ENCODE measurements around the gene CDK19. TPM values are rescaled to one million over a fixed set of nuclear protein-coding genes. Genes with fewer than 3 reads are reported as not detected.

CDK19 gene
- total RNA-seq, 1 donor, result 15.6 TPM

- H3K4me2 ChIP-seq (ENCODE audit: insufficient read depth, low read length), result no peak overlapping the region
- DNase-seq (ENCODE audit: insufficient read length, low spot score, missing footprints), result no peak
- H2AFZ ChIP-seq (ENCODE audit: low read length), result no peak overlapping the region
- TF ChIP-seq CTCF (IDR thresholded peaks at IDR 0.05; ENCODE audit: extremely low read depth, low read depth, low read length), result no peak
- no peaks in the 10 kb centered on the region for H3K79me2 ChIP-seq (ENCODE audit: insufficient read depth, low read length)
- H3K36me3 ChIP-seq (ENCODE audit: insufficient read depth, low read length), result no peaks in the 10 kb centered on the region
- no peaks in the 10 kb centered on the region for H3K4me1 ChIP-seq (ENCODE audit: insufficient read depth, low read length)
- no peak overlapping the region for H3K4me3 ChIP-seq (ENCODE audit: insufficient read depth, low read length)
- no peak overlapping the region for H3K27ac ChIP-seq (ENCODE audit: low read depth, low read length)
- H3K9me3 ChIP-seq (ENCODE audit: low read depth, low read length), result no peaks in the 10 kb centered on the region
- H4K20me1 ChIP-seq (ENCODE audit: insufficient read depth, low read length), result no peaks in the 10 kb centered on the region
- no peaks in the 10 kb centered on the region for H3K27me3 ChIP-seq (ENCODE audit: insufficient read depth, low read length)
These were observed 201.9 kb downstream of the CDK19 start for GRCh38 chr6:110613356-110613755.

GRCh38 chr6:110612298-110612697, 203.0 kb downstream of the CDK19 start:
- no peak overlapping the region for H3K27ac ChIP-seq (ENCODE audit: low read depth, low read length)
- no peaks in the 10 kb centered on the region for H3K27me3 ChIP-seq (ENCODE audit: insufficient read depth, low read length)
- no peaks in the 10 kb centered on the region for H3K9me3 ChIP-seq (ENCODE audit: low read depth, low read length)
- DNase-seq (ENCODE audit: insufficient read length, low spot score, missing footprints), result no peak
- no peak overlapping the region for H3K4me3 ChIP-seq (ENCODE audit: insufficient read depth, low read length)
- no peak for TF ChIP-seq CTCF (IDR thresholded peaks at IDR 0.05; ENCODE audit: extremely low read depth, low read depth, low read length)
- H3K36me3 ChIP-seq (ENCODE audit: insufficient read depth, low read length), result no peaks in the 10 kb centered on the region
- no peaks in the 10 kb centered on the region for H3K79me2 ChIP-seq (ENCODE audit: insufficient read depth, low read length)
- H3K4me1 ChIP-seq (ENCODE audit: insufficient read depth, low read length), result no peaks in the 10 kb centered on the region
- no peak overlapping the region for H2AFZ ChIP-seq (ENCODE audit: low read length)
- H4K20me1 ChIP-seq (ENCODE audit: insufficient read depth, low read length), result no peaks in the 10 kb centered on the region
- H3K4me2 ChIP-seq (ENCODE audit: insufficient read depth, low read length), result no peak overlapping the region

GRCh38 chr6:110609101-110609500, 206.2 kb downstream of the CDK19 start:
- no peak overlapping the region for H3K4me3 ChIP-seq (ENCODE audit: insufficient read depth, low read length)
- H4K20me1 ChIP-seq (ENCODE audit: insufficient read depth, low read length), result no peaks in the 10 kb centered on the region
- no peak overlapping the region for H3K4me2 ChIP-seq (ENCODE audit: insufficient read depth, low read length)
- TF ChIP-seq CTCF (IDR thresholded peaks at IDR 0.05; ENCODE audit: extremely low read depth, low read depth, low read length), result no peak
- no peaks in the 10 kb centered on the region for H3K9me3 ChIP-seq (ENCODE audit: low read depth, low read length)
- H3K36me3 ChIP-seq (ENCODE audit: insufficient read depth, low read length), result no peaks in the 10 kb centered on the region
- no peak overlapping the region for H3K27ac ChIP-seq (ENCODE audit: low read depth, low read length)
- no peaks in the 10 kb centered on the region for H3K27me3 ChIP-seq (ENCODE audit: insufficient read depth, low read length)
- H2AFZ ChIP-seq (ENCODE audit: low read length), result no peak overlapping the region
- DNase-seq (ENCODE audit: insufficient read length, low spot score, missing footprints), result no peak
- no peaks in the 10 kb centered on the region for H3K4me1 ChIP-seq (ENCODE audit: insufficient read depth, low read length)
- H3K79me2 ChIP-seq (ENCODE audit: insufficient read depth, low read length), result no peaks in the 10 kb centered on the region

- Histone ChIP-seq H3K79me2 (ENCODE audit: insufficient read depth, low read length) (no peaks in the 10 kb centered on the region), H3K4me1 (ENCODE audit: insufficient read depth, low read length) (no peaks in the 10 kb centered on the region), H3K4me3 (ENCODE audit: insufficient read depth, low read length) (no peak overlapping the region), H3K36me3 (ENCODE audit: insufficient read depth, low read length) (no peaks in the 10 kb centered on the region), H3K27ac (ENCODE audit: low read depth, low read length) (no peak overlapping the region), H3K4me2 (ENCODE audit: insufficient read depth, low read length) (no peak overlapping the region), H3K27me3 (ENCODE audit: insufficient read depth, low read length) (no peaks in the 10 kb centered on the region), H4K20me1 (ENCODE audit: insufficient read depth, low read length) (no peaks in the 10 kb centered on the region), H3K9me3 (ENCODE audit: low read depth, low read length) (no peaks in the 10 kb centered on the region), H2AFZ (ENCODE audit: low read length) (no peak overlapping the region)
- no peak for TF ChIP-seq CTCF (IDR thresholded peaks at IDR 0.05; ENCODE audit: extremely low read depth, low read depth, low read length)
- DNase-seq (ENCODE audit: insufficient read length, low spot score, missing footprints), result no peak
These were observed 207.1 kb downstream of the CDK19 start for GRCh38 chr6:110608151-110608550.
